Skeletal muscle satellite cell (primary cell): ENCODE results near the gene SRD5A3.

Experiments
- H3K27me3 ChIP-seq: 2 replicates; pipeline ENCODE4 v1.7.0; 2013; ENCODE audit warnings: low read length; ENCODE audit not compliant: control insufficient read depth, insufficient read depth
- H3K36me3 ChIP-seq: 2 replicates; pipeline ENCODE4 v1.7.0; 2013; ENCODE audit warnings: mild to moderate bottlenecking, control low read depth, low read length; ENCODE audit not compliant: insufficient read depth
- H3K4me1 ChIP-seq: 2 replicates; pipeline ENCODE4 v1.7.0; 2013; ENCODE audit warnings: low read length; ENCODE audit not compliant: control insufficient read depth, insufficient read depth
- H3K4me2 ChIP-seq: 2 replicates; pipeline ENCODE4 v1.7.0; 2013; ENCODE audit warnings: mild to moderate bottlenecking, low read length
- H3K4me3 ChIP-seq: 2 replicates; pipeline ENCODE4 v1.7.0; 2013; ENCODE audit warnings: low read length
- H3K9ac ChIP-seq: 2 replicates; pipeline ENCODE4 v1.7.0; 2013; ENCODE audit warnings: mild to moderate bottlenecking, low read depth, low read length, moderate library complexity
- H3K9me3 ChIP-seq: replicated peaks from 2 replicates; pipeline ENCODE4 v1.7.0; 2013; ENCODE audit warnings: mild to moderate bottlenecking, control low read depth, low read length

Gene SRD5A3

DNA sequence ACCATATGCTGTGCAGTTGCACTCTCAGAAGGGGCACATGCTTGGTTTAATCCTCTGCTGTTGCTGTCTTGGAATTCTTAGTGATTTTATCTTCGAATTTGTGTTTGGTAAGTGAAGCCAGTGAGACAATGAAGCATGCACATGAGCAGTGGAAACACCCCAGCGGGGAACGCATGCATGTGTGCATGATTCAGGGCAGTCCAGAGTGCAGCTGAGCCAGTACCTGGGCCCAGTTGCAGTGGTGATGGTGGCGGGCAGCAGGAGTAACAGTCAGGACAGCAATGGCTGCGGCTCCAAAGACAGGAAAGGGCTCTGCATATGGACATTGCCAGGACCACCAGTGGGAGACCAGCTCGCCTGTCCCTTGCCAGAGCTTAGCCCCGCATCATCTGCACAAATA is 35.5 kb downstream of the SRD5A3 start:
- Histone ChIP-seq H3K4me1 (no peaks in the 10 kb centered on the region), H3K27me3 (no peaks in the 10 kb centered on the region), H3K4me2 (no peak overlapping the region), H3K4me3 (no peak overlapping the region), H3K36me3 (no peaks in the 10 kb centered on the region), H3K9me3 (no peaks in the 10 kb centered on the region), H3K9ac (no peak overlapping the region)

DNA sequence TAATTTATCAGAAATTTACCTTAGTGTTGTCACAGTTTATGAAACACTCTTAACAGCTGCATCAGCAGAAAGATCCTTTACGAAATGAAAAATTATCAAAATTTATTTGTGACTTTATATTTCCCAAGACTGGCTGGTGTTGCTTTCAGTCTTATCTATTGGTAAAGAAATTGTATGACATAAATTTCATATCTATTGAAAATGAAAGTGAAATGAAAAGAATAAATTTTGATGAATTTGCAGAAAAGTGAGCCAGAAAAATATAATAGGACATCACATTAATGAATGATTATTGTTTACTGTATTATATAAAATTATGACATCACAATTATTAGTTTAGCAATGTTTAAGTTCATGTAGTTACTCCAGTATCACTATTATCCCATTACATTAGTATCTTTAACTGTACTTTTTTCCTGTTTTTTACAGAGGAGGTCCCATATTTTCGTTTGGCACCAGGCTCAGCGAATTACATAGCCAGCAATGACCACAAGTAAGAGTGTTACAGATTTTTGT is 36.5 kb downstream of the SRD5A3 start:
- Histone ChIP-seq H3K4me1 (no peaks in the 10 kb centered on the region), H3K4me2 (no peak overlapping the region), H3K36me3 (no peaks in the 10 kb centered on the region), H3K27me3 (no peaks in the 10 kb centered on the region), H3K4me3 (no peak overlapping the region), H3K9me3 (no peaks in the 10 kb centered on the region), H3K9ac (no peak overlapping the region)

DNA sequence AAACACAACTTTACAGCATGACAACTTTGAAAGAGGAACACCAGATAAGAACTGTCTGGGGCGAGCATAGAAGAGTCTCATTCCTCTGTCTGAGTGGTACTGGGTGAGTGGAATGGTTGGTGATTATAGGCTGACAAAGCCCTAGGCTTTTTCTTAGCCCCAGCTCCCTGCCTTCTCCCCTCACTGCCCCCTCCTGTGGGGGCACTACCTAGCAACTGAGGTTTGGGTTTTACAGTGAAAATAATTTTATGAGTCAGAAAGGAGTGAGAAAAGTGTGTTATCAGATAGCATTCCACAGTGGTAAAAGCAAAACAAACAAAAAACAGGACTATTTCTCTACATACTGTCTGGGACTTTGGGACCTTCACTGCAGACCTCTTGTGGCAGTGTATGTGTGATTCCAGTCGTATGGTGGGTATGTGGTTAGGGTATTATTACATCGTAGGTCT is 39.2 kb downstream of the SRD5A3 start:
- Histone ChIP-seq H3K4me3 (no peak overlapping the region), H3K4me1 (no peaks in the 10 kb centered on the region), H3K36me3 (no peaks in the 10 kb centered on the region), H3K9me3 (no peaks in the 10 kb centered on the region), H3K9ac (no peak overlapping the region), H3K4me2 (no peak overlapping the region), H3K27me3 (no peaks in the 10 kb centered on the region)

DNA sequence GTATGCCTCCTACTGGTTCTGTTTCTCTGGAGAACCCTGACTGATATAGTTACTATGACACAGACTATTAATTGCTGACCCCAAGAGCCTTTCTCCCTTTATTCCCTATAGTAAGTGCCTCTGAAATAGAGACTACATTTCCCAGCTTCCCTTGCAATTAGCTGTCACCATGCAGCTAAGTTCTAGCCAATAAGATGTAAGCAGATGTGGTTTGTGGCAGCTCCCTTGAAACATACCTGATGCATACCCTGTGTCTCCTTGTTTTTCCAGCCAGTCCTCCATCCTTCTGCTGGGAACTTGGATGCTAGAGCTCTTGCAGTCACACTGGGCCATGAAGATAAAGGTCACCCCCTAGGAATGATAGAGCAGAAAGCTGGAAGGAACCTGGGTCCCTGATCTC is 40.0 kb downstream of the SRD5A3 start:
- Histone ChIP-seq H3K9ac (no peak overlapping the region), H3K27me3 (no peaks in the 10 kb centered on the region), H3K4me3 (no peak overlapping the region), H3K36me3 (no peaks in the 10 kb centered on the region), H3K4me1 (no peaks in the 10 kb centered on the region), H3K4me2 (no peak overlapping the region), H3K9me3 (no peaks in the 10 kb centered on the region)

- no peaks in the 10 kb centered on the region for H3K36me3 ChIP-seq
- H3K9ac ChIP-seq: no peak overlapping the region
- H3K9me3 ChIP-seq: no peaks in the 10 kb centered on the region
- no peaks in the 10 kb centered on the region for H3K4me1 ChIP-seq
- no peak overlapping the region for H3K4me2 ChIP-seq
- H3K4me3 ChIP-seq: no peak overlapping the region
- H3K27me3 ChIP-seq: no peaks in the 10 kb centered on the region
These were observed 40.8 kb downstream of the SRD5A3 start for GRCh38 chr4:55386840-55387239.

DNA sequence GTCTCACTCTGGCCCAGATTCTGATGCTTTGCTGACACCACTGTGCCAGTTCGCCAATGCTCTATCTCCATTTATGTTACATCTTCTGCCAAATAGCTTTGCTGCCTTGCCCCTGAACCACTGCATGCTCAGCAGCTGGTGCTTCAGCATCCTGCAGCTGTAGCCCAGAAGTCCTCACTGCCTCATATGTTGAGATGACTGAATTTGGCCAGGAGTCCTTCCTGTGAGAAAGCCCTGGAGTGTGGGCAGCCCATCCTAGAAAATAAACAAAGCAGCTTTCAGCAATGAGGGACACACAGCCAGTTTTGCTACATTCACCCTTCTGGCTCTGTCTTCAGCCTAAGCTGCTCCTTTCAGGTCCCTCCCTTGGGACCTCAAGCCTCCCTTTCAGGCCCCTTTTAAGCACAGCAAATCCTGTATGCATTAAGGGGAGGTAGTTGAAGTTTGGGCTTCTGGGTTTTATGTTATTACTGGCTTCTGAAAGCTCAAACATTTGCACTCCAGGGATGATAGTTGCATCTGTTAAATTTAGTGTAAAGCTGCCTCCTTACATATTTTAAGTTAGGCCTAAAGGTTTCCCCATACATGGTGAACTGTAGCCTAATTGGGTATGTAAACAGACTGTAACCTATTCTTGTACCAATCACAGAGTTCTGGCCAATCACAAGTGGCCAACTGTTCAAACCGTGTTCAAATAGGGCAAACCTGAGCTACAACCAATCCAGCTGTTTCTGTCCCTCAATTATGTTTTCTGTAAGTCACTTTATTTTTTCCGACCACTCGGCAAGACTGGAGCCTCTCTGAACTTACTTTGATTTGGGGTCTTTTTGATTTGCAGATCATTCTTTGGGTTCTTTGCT is 47.6 kb downstream of the SRD5A3 start:
- Histone ChIP-seq H3K9me3 (no peaks in the 10 kb centered on the region), H3K4me2 (no peak overlapping the region), H3K4me3 (no peak overlapping the region), H3K4me1 (peaks cover 13% of the 10 kb centered on the region), H3K36me3 (peaks cover 15% of the 10 kb centered on the region), H3K27me3 (no peaks in the 10 kb centered on the region), H3K9ac (no peak overlapping the region)

- peaks cover 22% of the 10 kb centered on the region for H3K4me1 ChIP-seq
- H3K9ac ChIP-seq: peak overlapping the region; percentile 100
- no peaks in the 10 kb centered on the region for H3K9me3 ChIP-seq
- peak overlapping the region; percentile 99 for H3K4me2 ChIP-seq
- no peaks in the 10 kb centered on the region for H3K27me3 ChIP-seq
- H3K4me3 ChIP-seq: peak overlapping the region; percentile 88
- H3K36me3 ChIP-seq: peaks cover 24% of the 10 kb centered on the region
These were observed 49.1 kb downstream of the SRD5A3 start for GRCh38 chr4:55395218-55395528.

GRCh38 chr4:55395529-55396307 is 49.7 kb downstream of the SRD5A3 start, which contains the start of gene TMEM165:
TSS of gene TMEM165 (plus strand) at chr4:55395957. CDS start at chr4:55396190, 233 bp downstream.
- Histone ChIP-seq H3K27me3 (no peaks in the 10 kb centered on the region), H3K4me2 (peak within 1 kb of the TSS; percentile 99), H3K4me1 (peaks cover 22% of the 10 kb centered on the region), H3K4me3 (peak within 1 kb of the TSS; percentile 88), H3K36me3 (peaks cover 25% of the 10 kb centered on the region), H3K9me3 (no peaks in the 10 kb centered on the region), H3K9ac (peak within 1 kb of the TSS; percentile 100)

GRCh38 chr4:55396308-55397125 is 50.5 kb downstream of the SRD5A3 start:
- Histone ChIP-seq H3K9ac (peak overlapping the region; percentile 100), H3K4me1 (peaks cover 26% of the 10 kb centered on the region), H3K27me3 (no peaks in the 10 kb centered on the region), H3K4me2 (peak overlapping the region; percentile 99), H3K36me3 (peaks cover 30% of the 10 kb centered on the region), H3K9me3 (no peaks in the 10 kb centered on the region), H3K4me3 (peak overlapping the region; percentile 88)

DNA sequence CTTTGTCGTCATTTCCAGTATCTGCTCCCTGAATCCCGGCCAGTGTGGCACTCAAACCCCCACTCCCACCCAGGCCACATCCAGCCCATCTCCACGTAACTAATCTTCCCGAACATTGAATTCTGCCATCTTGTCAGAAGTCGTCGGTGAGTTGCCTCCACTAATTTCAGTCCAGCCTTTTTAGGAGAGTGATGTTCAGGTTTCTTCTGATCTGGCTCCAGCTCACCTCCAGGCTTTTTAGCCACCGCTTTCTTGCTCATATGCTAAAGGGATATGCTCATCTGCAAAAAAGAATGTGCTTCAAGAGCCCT is 51.0 kb downstream of the SRD5A3 start:
- Histone ChIP-seq H3K4me3 (peak overlapping the region; percentile 88), H3K9ac (peak overlapping the region; percentile 100), H3K9me3 (no peaks in the 10 kb centered on the region), H3K4me1 (peaks cover 26% of the 10 kb centered on the region), H3K27me3 (no peaks in the 10 kb centered on the region), H3K36me3 (peaks cover 30% of the 10 kb centered on the region), H3K4me2 (peak overlapping the region; percentile 99)
